SK-N-MC (cell line): ENCODE measurements around the gene CACNA2D2.

Experiments
- EZH2 ChIP-seq: fragments of 200-600 bp; sonication (generic); IDR thresholded peaks from one replicate; pipeline ENCODE4 v1.6.1; 2017; ENCODE audit warnings: antibody characterized with exemption
- FOXP2 ChIP-seq: optimal IDR thresholded peaks from 2 replicates; pipeline ENCODE3; 2011; ENCODE audit warnings: mild to moderate bottlenecking, moderate library complexity; ENCODE audit not compliant: insufficient read depth; ENCODE audit errors: extremely low read length, control extremely low read depth
- POLR2AphosphoS5 ChIP-seq: IDR thresholded peaks from 2 replicates; pipeline ENCODE4 v1.6.1; 2012; ENCODE audit warnings: mild to moderate bottlenecking, low read depth, low read length, borderline replicate concordance

- TF ChIP-seq POLR2AphosphoS5 (no peak), EZH2 (no peak), FOXP2 (no peak)
These were observed 22.6 kb upstream of the CACNA2D2 start for GRCh38 chr3:50525987-50526386.
